DND-41 (cell line): ENCODE data around the gene ADARB2.

Experiments used
- CTCF ChIP-seq: IDR thresholded peaks from 2 replicates; pipeline ENCODE4 v1.5.1; 2012; ENCODE audit warnings: borderline replicate concordance, low read length, moderate library complexity, mild to moderate bottlenecking; ENCODE audit not compliant: poor library complexity, severe bottlenecking; ENCODE audit errors: extremely low read depth
- EZH2 ChIP-seq: IDR thresholded peaks from 3 replicates; pipeline ENCODE4 v1.6.1; 2012; ENCODE audit warnings: borderline replicate concordance, low read depth, mild to moderate bottlenecking, moderate library complexity, low read length, inconsistent platforms; ENCODE audit not compliant: severe bottlenecking

GRCh38 chr10:1504286-1504685, 233.0 kb downstream of the ADARB2 start:
- no peak for TF ChIP-seq CTCF
- no peak for TF ChIP-seq EZH2
